HCT116 (cell line): ENCODE results near the gene SLBP. TPM values are rescaled to one million over a fixed set of nuclear protein-coding genes. Genes with fewer than 3 reads are reported as not detected.

Experiments
- ATAC-seq: fragments of 200-7000 bp; cut with Tn5 transposase; 2 replicates; pipeline ENCODE4 v1.9.1; 2020; ENCODE audit warnings: mild to moderate bottlenecking, moderate library complexity
- BruUV-seq: library from RNA; stranded (reverse); fragments of 400-500 nt; replicated peaks from 2 replicates; lab custom pipeline; 2021; lab: Mats Ljungman, UMichigan
- CTCF ChIA-PET: fragments of 300-600 bp; sonication (Branson Sonifier 250); formaldehyde crosslinking; loops from one replicate; lab custom pipeline; 2021; ENCODE audit warnings: antibody characterized with exemption; lab: Charles Lee
- POLR2A ChIA-PET: fragments of 300-600, 350-600 bp; sonication (Branson Sonifier 250); formaldehyde crosslinking; loops from one replicate; lab custom pipeline; 2021; ENCODE audit warnings: antibody characterized with exemption; lab: Charles Lee
- RAD21 ChIA-PET, 2 experiments: fragments of 300-600 bp; sonication (Branson Sonifier 250); formaldehyde crosslinking; loops; one replicate each; lab custom pipeline; 2023; ENCODE audit warnings: low total read pairs in 2 of 2; ENCODE audit not compliant: uncharacterized antibody in 2 of 2, unreplicated experiment in 2 of 2, low non-redundant PET in 1 of 2; lab: Charles Lee
- DNase-seq: peaks from one replicate; pipeline ENCODE4 v3.0.0-alpha.2; 2010; ENCODE audit warnings: low read depth, low spot score
- H2AFZ ChIP-seq: fragments of 200-600 bp; shearing (Covaris generic), sonication (generic); 2 replicates; pipeline ENCODE4 v1.6.1; 2017; ENCODE audit warnings: low read depth, mixed run types, mixed read lengths, antibody characterized with exemption, low read length; ENCODE audit not compliant: poor library complexity, severe bottlenecking
- H3K27ac ChIP-seq: 2 replicates; pipeline ENCODE4 v1.5.1; 2012; ENCODE audit warnings: low read depth, low read length
- H3K27me3 ChIP-seq: fragments of 200-600 bp; sonication (generic); 2 replicates; pipeline ENCODE4 v1.6.1; 2016; ENCODE audit warnings: mixed run types, low read length, mixed read lengths; ENCODE audit not compliant: insufficient read depth
- H3K36me3 ChIP-seq, 2 experiments: fragments of 200-500 bp in 1 of 2; fragments of 200-600 bp in 1 of 2; sonication (Bioruptor generic) in 1 of 2; sonication (generic) in 1 of 2; 2 replicates each; pipeline versions ENCODE4 v1.5.1 to v1.6.1; 2014 to 2016; ENCODE audit warnings: low read length in 2 of 2, inconsistent platforms in 1 of 2, mixed read lengths in 1 of 2, mixed run types in 1 of 2; ENCODE audit not compliant: insufficient read depth in 2 of 2, control insufficient read depth in 1 of 2
- H3K4me1 ChIP-seq, 2 experiments: fragments of 200-600 bp in 1 of 2; sonication (generic) in 1 of 2; 2 replicates each; pipeline versions ENCODE4 v1.5.1 to v1.6.1; 2012 to 2017; ENCODE audit warnings: low read length in 2 of 2, inconsistent platforms in 1 of 2, mild to moderate bottlenecking in 1 of 2, mixed read lengths in 1 of 2, mixed run types in 1 of 2, moderate library complexity in 1 of 2; ENCODE audit not compliant: insufficient read depth in 2 of 2, control insufficient read depth in 1 of 2
- H3K4me2 ChIP-seq: fragments of 200-600 bp; sonication (generic); 2 replicates; pipeline ENCODE4 v1.6.1; 2017; ENCODE audit warnings: mixed run types, low read length, mixed read lengths
- H3K4me3 ChIP-seq, 2 experiments: fragments of 200-600 bp in 1 of 2; sonication (generic) in 1 of 2; replicated peaks in 1 of 2; 2 replicates each; pipeline ENCODE4 v1.5.1; 2011 to 2016; ENCODE audit warnings: low read length in 2 of 2, control low read depth in 1 of 2, low read depth in 1 of 2, mild to moderate bottlenecking in 1 of 2, mixed read lengths in 1 of 2, mixed run types in 1 of 2
- H3K79me2 ChIP-seq: fragments of 200-600 bp; sonication (generic); 2 replicates; pipeline ENCODE4 v1.6.1; 2017; ENCODE audit warnings: mild to moderate bottlenecking, mixed run types, low read length, moderate library complexity, mixed read lengths; ENCODE audit not compliant: insufficient read depth
- H3K9ac ChIP-seq: fragments of 200-600 bp; sonication (generic); 2 replicates; pipeline ENCODE4 v1.6.1; 2016; ENCODE audit warnings: low read length, mixed read lengths
- H3K9me2 ChIP-seq: fragments of 200-600 bp; sonication (generic), shearing (Covaris generic); 2 replicates; pipeline ENCODE4 v1.6.1; 2017; ENCODE audit warnings: mixed run types, mild to moderate bottlenecking, moderate library complexity; ENCODE audit not compliant: insufficient read depth
- H3K9me3 ChIP-seq, 2 experiments: fragments of 200-500 bp in 1 of 2; fragments of 200-600 bp in 1 of 2; sonication (Bioruptor generic) in 1 of 2; sonication (generic) in 1 of 2; 2 replicates each; pipeline ENCODE4 v1.6.1; 2014 to 2017; ENCODE audit warnings: low read length in 2 of 2, mixed read lengths in 2 of 2, inconsistent platforms in 1 of 2, low read depth in 1 of 2, mild to moderate bottlenecking in 1 of 2, mixed run types in 1 of 2, moderate library complexity in 1 of 2; ENCODE audit not compliant: control insufficient read depth in 1 of 2, insufficient read depth in 1 of 2
- H4K20me1 ChIP-seq: fragments of 200-600 bp; sonication (generic), shearing (Covaris generic); 2 replicates; pipeline ENCODE4 v1.6.1; 2017; ENCODE audit warnings: mixed run types, mild to moderate bottlenecking, moderate library complexity; ENCODE audit not compliant: insufficient read depth
- JUND ChIP-seq: IDR thresholded peaks from 2 replicates; pipeline ENCODE4 v1.6.1; 2012
- TCF7L2 ChIP-seq: IDR thresholded peaks from 2 replicates; pipeline ENCODE4 v1.7.0; 2011; ENCODE audit warnings: borderline replicate concordance, inconsistent platforms; ENCODE audit not compliant: insufficient read depth, insufficient read length; ENCODE audit errors: extremely low read depth
- YY1 ChIP-seq: IDR thresholded peaks from 2 replicates; pipeline ENCODE4 v1.6.1; 2011; ENCODE audit warnings: low read length, low read depth, moderate library complexity, mild to moderate bottlenecking; ENCODE audit not compliant: insufficient replicate concordance; ENCODE audit errors: extremely low read depth
- intact Hi-C: fragments of 100-400 bp; cut with micrococcal nuclease; formaldehyde crosslinking; loops from 2 replicates; pipeline ENCODE4 v1.10.0; 2022
- total RNA-seq: library from RNA; stranded (reverse); gene quantifications from one replicate; pipeline ENCODE4 v1.2.1, GENCODE V29; 2021; ENCODE audit not compliant: unreplicated experiment
- TF ChIP-seq, protein P1 (sequence below): IDR thresholded peaks from 2 replicates; pipeline ENCODE4 v1.6.1; 2012
- TF ChIP-seq, protein P2 (sequence below): IDR thresholded peaks from 2 replicates; pipeline ENCODE4 v1.6.1; 2011; ENCODE audit warnings: mild to moderate bottlenecking, low read length, moderate library complexity; ENCODE audit not compliant: insufficient replicate concordance; ENCODE audit errors: extremely low read depth

Gene SLBP
- total RNA-seq, 1 experiment from 2014 or later: 101 TPM

DNA sequence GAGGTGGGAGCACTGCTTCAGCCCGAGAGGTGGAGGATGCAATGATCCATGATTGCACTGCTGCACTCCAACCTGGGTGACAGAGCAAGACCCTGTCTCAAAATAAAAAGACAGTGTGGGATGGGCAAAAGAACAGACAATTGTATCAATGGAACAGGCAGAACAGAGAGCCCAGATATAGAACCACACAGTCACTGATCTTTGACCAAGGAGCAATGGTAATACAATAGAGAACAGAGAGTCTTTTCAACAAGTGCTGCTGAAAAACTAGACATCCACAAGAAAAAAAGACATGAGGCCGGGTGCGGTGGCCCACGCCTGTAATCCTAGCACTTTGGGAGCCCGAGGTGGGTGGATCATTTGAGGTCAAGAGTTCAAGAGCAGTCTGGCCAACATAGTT, 33.9 kb downstream of the SLBP start:
- no peak overlapping the region for H2AFZ ChIP-seq
- BruUV-seq: no TSS peak
- no peak for ATAC-seq

DNA sequence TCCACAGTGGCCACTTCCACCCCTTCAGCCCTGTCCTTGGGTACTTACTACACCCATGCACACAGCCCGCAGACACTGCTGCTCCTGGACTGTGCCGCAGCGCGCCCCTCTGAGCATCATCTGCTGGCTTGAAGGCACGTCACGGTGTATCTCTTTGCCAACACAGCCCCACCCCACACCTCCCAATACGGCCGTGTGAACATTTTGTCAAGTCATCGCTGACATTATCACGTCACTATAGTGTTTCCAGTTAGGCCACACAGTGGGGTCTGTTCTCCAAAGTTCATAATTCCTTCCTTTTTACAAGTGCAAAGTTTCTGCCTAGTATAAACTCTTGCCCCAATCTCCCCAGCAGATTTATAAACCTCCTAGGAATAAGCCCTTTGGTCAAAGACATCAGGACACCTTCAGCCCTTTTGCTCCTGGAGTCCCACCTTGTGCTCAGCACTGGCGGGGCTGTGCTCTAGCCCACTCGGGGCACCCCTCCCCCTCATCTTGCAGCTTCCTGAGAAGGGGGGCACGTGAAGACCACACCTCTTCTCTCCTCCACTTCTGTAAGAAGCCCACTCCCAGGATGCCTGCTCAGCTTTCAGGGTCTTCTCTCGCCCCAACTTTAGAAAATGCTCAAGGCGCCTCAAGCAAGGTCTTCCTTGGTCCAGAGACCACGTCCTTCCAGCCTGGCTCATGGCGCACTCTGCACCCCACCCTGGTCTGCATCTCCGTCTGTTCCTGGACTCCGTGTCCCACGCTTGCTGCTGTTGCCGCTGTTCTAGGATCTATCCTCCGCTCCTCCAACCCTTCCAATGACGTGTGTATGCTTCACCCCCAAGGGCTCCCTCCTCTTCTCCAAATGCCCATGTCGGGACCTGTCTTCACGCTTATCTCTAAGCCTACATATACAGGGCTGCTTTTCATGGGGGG, 35.3 kb downstream of the SLBP start:
- ChIA-PET CTCF (no interaction called here), RAD21 (no interaction called here)
- no peaks in the 10 kb centered on the region for H3K9me3 ChIP-seq
- no peaks in the 10 kb centered on the region for H4K20me1 ChIP-seq
- no peak overlapping the region for H3K4me3 ChIP-seq
- no peak overlapping the region for H3K9ac ChIP-seq
- no peak overlapping the region for H2AFZ ChIP-seq
- intact Hi-C loops: no loop called here
- no peak for ATAC-seq
- no TSS peak for BruUV-seq
- H3K9me2 ChIP-seq: no peaks in the 10 kb centered on the region
- no peaks in the 10 kb centered on the region for H3K79me2 ChIP-seq
- no peak overlapping the region for H3K4me2 ChIP-seq
- H3K27ac ChIP-seq: no peak overlapping the region
- TF ChIP-seq, protein P1, sequence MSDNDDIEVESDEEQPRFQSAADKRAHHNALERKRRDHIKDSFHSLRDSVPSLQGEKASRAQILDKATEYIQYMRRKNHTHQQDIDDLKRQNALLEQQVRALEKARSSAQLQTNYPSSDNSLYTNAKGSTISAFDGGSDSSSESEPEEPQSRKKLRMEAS: no peak
- no peak for TF ChIP-seq YY1
- TF ChIP-seq, protein P2, sequence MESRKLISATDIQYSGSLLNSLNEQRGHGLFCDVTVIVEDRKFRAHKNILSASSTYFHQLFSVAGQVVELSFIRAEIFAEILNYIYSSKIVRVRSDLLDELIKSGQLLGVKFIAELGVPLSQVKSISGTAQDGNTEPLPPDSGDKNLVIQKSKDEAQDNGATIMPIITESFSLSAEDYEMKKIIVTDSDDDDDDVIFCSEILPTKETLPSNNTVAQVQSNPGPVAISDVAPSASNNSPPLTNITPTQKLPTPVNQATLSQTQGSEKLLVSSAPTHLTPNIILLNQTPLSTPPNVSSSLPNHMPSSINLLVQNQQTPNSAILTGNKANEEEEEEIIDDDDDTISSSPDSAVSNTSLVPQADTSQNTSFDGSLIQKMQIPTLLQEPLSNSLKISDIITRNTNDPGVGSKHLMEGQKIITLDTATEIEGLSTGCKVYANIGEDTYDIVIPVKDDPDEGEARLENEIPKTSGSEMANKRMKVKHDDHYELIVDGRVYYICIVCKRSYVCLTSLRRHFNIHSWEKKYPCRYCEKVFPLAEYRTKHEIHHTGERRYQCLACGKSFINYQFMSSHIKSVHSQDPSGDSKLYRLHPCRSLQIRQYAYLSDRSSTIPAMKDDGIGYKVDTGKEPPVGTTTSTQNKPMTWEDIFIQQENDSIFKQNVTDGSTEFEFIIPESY: no peak
- TF ChIP-seq, all 23 proteins: peak for 0
- Histone ChIP-seq H3K27me3 (no peaks in the 10 kb centered on the region), H3K36me3 (no peaks in the 10 kb centered on the region), H3K4me1 (no peaks in the 10 kb centered on the region)
- POLR2A ChIA-PET: no interaction called here
- no peak for DNase-seq

More for the DNA sequence above, 33.9 kb downstream of the SLBP start:
- Histone ChIP-seq H3K27me3 (no peaks in the 10 kb centered on the region), H4K20me1 (no peaks in the 10 kb centered on the region), H3K36me3 (no peaks in the 10 kb centered on the region), H3K79me2 (no peaks in the 10 kb centered on the region), H3K9me2 (no peaks in the 10 kb centered on the region), H3K4me2 (no peak overlapping the region), H3K4me3 (no peak overlapping the region), H3K4me1 (peaks cover 0 to 2% of the 10 kb centered on the region in 2 experiments; a peak in 1 of 4 replicates), H3K27ac (no peak overlapping the region), H3K9ac (no peak overlapping the region)
- ChIA-PET RAD21 (no interaction called here), CTCF (no interaction called here), POLR2A (no interaction called here)
- intact Hi-C loops: no loop called here
- DNase-seq: no peak
- TF ChIP-seq JUND (no peak), TCF7L2 (no peak)
- TF ChIP-seq, all 23 proteins: peak for 0
- no peaks in the 10 kb centered on the region for H3K9me3 ChIP-seq
